HL-60 (cell line): ENCODE measurements around the gene TAF4.

ENCODE experiments used
- GABPA ChIP-seq: IDR thresholded peaks from 2 replicates; pipeline ENCODE4 v1.6.1; 2012; ENCODE audit warnings: low read depth
- TF ChIP-seq, protein P1 (sequence below): IDR thresholded peaks from one replicate; pipeline ENCODE4 v1.5.1; 2011; ENCODE audit warnings: low read length, control low read depth, inconsistent platforms; ENCODE audit not compliant: insufficient read depth

DNA sequence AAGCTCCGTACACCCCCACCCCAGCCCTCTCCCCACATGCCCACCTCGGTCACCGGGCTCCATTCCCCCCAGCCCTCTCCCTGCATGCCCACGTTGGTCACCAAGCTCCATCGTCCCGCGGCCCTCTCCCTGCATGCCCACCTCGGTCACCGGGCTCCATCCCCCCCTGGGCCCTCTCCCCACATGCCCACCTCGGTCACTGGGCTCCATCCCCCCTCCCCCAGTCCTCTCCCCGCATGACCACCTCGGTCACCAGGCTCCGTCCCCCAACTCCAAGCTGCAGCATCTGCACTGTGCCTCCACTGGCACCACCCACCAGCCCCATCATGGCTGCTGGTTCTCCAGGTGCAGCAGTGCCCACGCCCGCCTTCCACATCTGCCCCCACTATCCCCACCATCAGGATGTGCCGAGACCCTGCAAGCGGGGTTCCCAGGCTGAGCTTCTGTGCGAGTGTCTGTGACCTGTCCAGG, 16.8 kb downstream of the TAF4 start:
- TF ChIP-seq GABPA: no peak
- TF ChIP-seq, protein P1, sequence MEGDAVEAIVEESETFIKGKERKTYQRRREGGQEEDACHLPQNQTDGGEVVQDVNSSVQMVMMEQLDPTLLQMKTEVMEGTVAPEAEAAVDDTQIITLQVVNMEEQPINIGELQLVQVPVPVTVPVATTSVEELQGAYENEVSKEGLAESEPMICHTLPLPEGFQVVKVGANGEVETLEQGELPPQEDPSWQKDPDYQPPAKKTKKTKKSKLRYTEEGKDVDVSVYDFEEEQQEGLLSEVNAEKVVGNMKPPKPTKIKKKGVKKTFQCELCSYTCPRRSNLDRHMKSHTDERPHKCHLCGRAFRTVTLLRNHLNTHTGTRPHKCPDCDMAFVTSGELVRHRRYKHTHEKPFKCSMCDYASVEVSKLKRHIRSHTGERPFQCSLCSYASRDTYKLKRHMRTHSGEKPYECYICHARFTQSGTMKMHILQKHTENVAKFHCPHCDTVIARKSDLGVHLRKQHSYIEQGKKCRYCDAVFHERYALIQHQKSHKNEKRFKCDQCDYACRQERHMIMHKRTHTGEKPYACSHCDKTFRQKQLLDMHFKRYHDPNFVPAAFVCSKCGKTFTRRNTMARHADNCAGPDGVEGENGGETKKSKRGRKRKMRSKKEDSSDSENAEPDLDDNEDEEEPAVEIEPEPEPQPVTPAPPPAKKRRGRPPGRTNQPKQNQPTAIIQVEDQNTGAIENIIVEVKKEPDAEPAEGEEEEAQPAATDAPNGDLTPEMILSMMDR: no peak
